Inflammatory macrophage treated with lipopolysaccharide for 1 hour (primary cell): ENCODE results near the gene CNOT4.
A peak's percentile ranks its signal among the peaks of the same experiment; 100 is the strongest.
"Not testable (repeated sequence)": the region's sequence is repeated elsewhere in the genome, so short reads cannot be mapped to it uniquely, and the experiment has no call there.

ENCODE experiments used
- DNase-seq, 2 donors: peaks; one replicate each; pipeline ENCODE4 v3.0.0-alpha.2; 2020 to 2022

The CNOT4 gene

DNA sequence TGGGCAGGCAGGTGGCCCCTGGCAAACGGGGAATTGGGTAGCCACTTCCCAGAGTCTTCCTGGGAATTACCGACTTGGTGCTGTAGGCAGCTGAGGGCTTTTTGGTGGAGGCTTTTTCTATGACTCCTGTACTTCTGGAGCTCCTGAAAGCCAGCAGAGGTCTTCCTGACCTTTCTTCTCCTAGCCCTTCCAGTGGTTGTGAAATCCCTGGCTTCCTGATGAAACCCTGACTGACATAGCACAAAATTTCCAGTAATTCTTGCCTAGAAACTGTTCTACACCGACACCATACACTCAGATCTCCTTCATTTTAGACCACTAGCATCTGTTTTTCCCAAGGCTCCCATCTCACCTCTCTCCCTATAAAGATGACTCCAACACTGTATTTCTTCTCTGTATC lies 156.1 kb downstream of the CNOT4 start:
- DNase-seq = peak; percentile 8 to 14

DNA sequence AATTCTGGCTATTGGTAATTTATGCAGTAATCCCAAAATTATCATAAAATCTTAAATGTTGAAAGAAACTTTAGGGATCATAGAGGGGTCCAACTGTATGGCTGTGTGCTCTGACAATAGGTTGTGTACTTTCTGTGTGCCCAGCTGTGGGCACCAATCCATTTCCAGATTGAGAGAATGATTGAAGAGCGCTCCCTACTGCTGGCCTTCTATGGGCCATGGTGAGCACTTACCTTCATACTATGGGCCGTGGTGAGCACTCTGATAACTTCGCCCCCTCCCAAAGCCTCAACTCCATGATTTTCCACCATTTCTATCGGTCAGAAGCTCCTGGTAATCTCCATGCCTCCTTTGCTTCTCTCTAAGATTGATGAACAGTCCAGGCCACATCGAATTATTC lies 157.6 kb downstream of the CNOT4 start:
- no peak for DNase-seq

DNA sequence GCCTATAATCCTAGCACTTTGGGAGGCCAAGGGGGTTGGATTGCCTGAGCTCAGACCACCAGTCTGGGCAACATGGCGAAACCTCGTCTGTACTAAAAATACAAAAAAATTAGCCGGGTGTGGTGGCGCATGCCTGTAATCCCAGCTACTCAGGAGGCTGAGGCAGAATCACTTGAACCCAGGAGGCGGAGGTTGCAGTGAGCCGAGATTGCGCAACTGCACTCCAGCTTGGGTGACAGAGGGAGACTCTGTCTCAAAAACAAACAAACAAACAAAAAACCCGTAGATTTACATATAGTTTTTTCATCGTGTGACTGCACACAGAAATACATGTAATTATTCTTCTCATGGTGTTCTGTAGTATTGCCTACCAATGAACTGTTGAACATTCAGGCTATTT lies 158.8 kb downstream of the CNOT4 start:
- DNase-seq = not testable (repeated sequence)

DNA sequence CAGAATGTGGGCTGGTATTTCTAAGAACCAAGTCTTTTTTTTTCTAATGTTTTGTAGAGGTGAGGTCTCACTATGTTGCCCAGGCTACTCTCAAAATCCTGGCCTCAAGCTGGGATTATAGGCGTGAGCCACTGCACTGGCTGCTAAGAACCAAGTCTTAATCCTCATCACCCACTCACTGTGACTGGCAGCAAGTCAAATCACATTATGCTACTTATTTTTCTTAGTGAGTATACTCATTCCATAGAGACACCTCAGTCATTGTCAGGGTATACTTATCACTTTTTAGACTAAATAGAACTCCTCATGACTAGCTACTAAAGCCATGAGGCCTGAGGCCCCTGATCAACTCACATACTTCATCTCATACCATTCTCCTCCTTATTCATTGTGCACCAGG lies 160.2 kb downstream of the CNOT4 start:
- no peak for DNase-seq

DNA sequence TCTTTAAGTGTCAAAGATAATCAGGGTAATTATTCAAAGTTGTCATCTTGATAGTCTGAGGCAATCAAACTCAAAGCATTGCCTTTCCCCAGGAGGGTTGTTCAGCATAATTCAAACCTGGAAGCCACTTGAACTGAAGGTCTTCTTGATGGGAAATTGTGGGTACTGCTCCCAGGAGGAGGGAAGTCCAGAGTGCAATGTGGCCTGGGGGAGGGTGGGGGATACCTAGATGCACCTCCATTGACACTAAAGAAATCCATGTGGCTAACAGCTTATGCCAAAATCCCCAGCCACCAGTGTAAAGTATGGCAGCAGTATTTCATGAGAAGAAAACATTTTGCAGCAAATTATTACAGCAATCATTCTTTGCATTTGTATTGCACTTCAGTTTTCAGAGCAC lies 161.4 kb downstream of the CNOT4 start:
- no peak for DNase-seq

DNA sequence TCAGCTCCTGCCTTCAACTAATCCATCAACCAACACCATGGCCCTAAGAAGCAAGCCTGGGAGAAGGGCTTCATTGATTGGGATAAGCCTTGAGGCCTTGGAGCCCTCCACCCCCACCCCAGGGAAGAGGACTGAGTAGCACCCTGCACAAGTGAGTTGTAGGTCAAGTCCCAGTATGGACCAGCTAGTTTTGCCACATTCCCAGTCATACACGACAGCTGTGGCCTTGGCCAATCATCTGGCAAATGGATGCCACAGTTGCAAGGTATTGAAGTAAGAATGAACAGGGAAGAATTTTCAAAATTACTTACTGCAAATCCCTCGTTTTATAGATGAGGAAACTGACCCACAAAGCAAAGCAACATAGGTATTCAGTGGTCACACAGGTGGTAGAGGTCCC lies 166.5 kb downstream of the CNOT4 start:
- no peak for DNase-seq

DNA sequence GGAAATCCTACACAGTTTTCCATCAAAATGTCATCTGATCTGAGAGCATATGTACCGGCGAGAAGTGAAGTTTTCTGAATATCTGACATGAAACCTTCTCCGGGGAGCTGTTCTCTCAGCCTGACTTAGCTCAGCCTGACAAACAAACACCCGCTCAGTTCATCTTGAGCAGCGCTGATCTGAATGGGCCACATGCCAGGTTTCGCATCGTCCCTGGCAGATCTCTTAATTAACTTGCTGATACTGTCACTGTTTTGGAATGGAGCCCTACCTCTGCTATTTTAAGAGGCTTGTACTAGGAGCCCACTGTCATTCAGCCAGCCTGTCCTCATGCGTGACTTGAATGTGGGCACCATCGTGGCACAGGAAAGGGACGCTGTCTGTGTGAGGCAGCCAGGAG lies 167.0 kb downstream of the CNOT4 start:
- no peak for DNase-seq

DNA sequence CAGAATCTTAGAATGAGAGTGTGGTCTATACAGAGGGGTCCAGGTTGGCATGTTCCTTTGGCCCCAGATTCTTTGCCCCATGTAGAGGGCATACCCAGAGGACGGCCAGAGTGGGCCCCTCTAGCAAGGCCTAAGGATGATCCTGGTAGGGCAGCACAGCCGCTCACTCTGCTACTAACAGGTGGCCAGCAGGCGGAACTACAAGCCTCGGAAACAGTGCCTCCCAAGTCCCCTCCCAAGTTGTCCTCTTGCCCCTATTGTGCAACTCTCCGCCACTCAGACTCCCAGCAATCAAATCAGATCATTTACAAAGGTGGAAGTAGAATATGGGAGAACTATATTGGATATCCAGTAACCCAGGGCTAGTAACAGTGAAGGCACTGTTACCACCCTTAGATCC lies 168.9 kb downstream of the CNOT4 start:
- DNase-seq = no peak

DNA sequence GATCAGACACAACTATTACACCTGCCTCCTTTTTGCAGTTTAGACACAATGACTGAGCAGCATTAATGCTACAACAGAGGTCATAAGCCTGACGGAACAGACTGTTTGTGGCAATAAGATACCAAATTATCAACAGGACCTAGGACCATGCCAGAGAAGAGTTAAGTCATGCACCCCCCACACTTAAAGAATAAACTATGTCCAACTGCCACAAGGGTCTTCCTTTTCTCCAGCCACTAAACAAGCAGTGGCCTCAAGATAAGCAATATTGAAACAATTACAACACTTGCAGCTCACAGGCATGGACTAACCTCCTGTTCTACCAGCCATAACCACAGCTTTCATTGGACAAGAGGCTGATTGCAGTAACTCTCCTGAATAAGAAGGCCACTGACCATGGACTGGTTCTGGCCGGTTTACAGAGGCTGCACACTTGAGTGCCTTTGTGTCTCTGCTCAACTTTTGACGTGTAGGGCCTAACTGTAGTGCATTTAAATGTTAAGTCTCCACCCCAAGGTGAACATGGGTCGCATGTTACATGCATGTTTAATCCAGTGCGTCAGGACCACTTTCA lies 171.8 kb downstream of the CNOT4 start:
- no peak for DNase-seq

DNA sequence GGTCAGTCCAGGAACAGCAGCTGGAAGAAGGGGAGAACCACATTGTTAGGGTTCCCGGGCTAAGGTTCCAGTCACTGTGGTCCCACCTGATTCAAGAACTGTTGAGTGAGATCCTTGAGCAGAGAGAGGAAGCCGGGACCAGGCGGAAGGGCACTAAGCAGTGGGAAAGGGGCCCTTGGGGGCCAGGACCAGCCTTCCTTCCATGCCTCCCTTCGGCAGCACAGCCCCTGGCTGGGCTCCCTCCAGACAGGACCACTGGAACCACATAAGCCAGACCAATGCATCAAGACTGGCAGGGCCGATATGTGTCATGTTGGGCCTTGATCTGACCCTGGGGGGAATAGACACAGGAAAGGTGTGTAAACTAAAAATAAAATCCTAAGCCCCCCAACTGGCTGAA lies 172.4 kb downstream of the CNOT4 start:
- DNase-seq = no peak

DNA sequence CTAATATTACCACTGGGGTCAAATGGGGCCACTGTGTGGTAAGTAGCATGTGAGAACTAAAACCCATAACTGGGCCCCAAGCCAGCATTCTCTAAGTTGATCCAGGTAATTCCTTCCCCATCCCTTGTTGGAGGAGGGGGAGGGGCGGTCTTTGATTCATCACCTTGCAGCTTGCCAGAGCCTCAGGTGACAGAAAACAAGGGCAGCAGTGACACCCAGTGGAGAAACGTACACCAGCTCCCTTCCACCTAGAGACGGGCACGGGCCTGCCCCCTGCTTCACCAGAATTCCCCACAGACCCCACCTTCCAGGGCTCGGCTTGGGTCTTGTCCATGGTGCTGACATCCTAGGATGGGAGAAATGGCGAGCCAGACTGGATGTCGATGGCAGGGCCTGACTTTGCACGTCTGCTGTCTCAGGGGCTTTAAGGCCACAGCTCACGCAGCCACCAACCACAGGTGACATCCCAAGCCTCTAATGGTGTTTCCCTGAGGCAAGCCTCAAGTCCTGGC lies 174.2 kb downstream of the CNOT4 start:
- DNase-seq = peak in 1 of 2 donors; percentile 9

DNA sequence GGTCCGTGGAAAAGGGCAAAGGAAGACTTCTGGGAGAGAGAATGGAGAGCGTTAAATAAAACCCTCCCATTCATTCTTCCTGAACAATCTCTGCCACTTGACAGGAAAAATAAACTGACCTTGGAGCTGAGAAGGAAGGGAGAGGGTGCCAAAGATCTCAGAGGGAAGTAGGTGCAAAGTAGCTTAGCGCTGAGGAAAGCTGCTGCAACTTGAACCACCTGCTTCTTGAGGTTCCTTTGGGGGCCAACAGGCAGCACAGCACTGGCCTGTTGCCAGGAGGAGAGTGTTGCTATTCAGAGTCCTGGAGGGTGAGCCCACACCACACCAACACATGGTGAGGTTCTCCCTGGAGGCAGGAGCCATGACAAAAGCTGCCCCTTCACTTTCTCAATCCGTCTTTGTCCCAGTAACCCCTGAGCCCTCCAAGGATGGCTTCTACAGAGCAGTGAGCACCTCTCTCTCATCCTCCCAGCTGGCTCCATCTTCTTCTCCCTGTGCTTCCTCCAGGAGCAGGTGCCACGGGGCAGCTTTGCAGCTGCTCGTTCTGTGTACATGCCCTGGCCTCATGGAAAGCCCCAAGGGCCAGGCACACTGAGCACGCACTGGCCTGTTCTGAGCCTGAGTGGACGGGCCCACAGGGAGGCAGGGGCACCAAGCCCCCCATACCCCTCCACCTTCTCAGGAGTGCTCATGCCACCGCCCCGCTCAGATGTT lies 174.9 kb downstream of the CNOT4 start:
- no peak for DNase-seq

DNA sequence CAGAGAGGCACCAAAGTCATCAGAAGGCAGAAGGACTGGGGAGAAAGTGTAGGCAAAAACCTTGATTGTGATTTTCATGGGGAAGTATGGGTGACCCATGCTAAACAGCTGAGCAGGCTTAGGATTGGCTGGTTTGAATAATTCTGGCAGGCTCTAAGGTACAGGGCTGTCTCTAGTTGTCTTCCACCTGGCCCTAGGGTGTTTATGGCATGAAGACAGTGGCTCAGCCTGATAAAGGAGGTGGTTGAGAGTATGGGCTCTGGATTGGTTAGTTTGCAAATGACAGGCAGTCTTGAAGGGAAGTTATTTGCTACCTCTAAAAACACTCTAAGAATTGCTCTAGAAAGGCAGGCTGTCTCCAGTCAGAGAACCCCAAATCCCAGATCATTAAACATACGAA lies 176.0 kb downstream of the CNOT4 start:
- no peak for DNase-seq

DNA sequence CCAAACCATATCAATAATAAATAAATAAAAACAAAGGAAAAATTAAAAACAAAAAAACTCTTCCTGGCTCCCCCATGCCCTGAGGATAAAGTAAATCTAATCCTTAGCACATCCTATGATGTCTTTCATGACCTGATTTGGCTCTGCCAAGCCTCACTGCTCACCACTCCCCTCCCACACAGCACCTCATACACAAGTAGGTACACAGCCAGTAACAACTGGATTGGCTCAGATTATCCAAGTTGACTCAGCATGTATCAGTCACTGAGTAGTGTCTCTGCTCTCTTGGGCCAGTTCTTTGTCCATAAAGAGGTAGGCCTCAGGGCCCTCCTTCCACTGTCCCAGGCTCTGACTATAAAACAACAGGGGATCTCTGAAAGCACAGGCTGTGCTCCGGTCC lies 176.7 kb downstream of the CNOT4 start:
- no peak for DNase-seq

DNA sequence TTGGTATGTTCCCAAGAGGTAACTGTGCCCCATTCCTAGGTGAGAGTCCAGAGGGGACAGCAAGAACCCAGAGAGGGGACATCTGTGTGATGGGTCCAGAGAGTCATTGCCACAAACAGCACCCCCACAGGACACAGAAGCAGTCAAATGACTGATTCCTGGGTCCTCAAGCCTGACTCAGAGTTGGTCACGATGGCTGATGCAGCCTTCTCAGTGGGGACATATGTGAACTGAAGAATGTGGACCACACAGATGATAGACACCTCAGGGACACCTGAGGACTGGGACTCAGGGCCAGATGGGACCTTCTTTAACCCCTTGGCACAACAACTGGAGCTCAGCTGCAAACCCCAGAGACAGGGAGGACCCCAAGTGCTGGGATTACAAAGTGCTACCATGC lies 179.8 kb downstream of the CNOT4 start:
- DNase-seq = no peak

DNA sequence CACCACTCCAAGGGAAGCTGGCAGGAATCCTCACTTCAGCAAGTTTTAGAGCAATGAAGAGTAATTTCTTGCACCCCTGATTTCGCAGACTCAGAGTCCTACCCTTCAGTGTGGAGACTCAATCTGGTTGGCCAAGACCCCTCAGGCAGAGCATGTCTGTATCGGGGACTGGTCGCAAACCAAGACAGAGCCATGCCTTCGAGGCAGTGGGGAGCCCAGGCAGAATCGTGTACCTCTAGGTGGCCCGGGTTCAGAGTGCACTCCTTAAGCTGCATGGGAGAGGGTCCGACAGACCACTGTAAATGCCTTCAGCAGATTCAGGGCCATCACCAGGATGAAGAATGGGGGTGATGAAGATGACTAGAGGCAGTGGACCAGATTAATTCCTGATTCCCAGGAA lies 181.4 kb downstream of the CNOT4 start:
- DNase-seq = no peak

DNA sequence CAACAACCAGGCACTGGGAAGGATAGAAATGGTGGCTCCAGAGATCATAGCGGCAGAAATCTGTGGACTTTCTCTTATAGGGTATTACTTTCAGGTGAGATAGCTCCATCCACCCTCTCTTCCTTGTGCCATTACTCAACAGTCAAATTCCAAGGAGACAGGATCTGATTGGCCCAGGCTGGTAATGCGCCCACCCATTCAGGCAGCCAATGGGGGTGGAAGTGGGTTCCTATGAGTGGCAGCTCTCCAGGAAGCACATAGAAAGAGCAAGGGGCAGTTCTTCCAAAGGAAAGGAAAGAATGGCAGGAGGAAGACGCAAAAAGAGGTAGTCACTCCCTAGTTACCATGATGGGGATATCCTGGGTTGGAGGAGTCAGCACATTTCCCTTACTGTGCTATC lies 181.8 kb downstream of the CNOT4 start:
- DNase-seq = no peak

DNA sequence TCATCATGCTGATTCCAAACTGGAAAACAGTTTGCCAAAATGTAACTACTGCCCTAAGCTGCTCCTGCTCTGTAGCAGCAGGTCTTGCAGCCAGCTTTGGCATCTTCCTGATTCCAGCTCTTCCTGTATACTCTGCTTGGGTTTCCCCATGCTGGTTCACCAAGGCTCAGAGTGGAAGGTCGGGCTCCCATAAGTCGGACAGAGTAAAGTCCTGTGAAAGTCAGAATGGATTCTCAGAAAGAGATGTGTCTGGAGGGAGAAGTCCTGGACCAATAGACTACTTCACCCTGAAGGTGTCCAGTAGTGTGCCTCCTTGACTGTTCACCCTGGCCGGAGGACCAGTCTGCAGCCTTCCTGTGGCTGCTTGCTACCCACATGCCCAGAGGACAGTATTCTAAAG lies 182.4 kb downstream of the CNOT4 start:
- DNase-seq = no peak

DNA sequence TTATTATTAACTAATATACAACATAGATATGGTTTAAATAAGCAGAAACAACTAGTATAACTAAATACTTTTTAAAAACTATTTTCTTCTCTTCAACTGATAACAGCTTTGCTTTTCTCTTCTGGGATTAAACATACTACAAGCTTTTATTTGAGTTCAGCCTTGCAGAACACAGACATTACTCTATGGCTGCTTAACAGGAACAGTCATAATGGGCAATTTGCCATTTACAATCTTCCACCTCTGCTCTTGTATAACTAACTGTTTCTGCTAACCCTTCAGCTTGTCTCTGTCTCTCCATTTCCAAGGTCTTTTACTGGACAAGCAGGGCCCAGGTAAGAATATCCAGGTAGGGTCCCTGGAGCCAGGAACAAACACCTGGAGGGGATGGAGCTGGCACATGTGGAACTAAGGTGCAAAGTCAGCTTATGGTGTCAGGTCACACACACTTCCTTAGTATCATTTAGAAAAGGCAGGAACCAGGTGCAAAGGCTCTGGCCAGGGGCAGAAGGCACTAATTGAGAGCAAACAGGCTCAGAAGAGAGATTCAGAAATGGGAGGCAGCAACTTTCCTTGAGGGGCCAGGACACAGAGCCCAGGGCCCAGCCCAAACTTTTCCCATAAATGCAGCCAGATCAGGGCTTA lies 183.1 kb downstream of the CNOT4 start:
- DNase-seq = no peak

DNA sequence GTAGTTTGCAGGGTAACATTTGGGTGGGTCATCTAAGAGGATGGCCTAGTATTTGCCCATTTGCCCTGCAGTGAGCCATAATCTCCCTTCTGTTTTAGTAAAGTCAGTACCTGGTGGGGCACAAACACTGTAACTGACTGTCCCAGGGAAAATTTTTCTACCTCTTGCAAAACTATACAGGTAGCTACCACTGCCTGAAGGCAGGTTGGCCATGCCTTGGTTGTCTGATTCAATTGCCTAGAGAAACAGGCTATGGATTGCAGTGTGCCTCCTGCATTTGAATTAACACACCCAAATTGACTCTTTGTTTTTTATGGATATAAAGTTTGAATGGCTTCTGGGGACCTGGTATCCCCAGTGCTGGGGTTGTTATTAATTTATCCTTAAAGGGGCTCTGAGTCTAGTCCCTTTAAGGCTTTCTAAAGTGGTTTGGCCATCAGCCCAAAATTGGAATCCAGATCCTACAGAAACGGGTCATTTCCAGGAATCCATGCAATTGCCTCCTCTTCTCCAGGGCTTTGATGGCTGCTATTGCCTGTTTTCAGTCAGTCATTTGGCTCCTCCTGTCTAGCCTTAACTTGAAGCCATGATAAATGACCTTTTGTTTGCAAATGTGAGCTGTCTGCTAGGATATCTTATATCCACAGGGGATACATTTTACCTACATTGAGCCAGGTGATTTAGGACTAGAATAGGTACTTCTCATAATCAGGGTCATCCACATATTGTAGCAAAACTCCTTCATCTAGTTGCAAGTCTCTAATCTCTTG lies 187.1 kb downstream of the CNOT4 start:
- no peak for DNase-seq

DNA sequence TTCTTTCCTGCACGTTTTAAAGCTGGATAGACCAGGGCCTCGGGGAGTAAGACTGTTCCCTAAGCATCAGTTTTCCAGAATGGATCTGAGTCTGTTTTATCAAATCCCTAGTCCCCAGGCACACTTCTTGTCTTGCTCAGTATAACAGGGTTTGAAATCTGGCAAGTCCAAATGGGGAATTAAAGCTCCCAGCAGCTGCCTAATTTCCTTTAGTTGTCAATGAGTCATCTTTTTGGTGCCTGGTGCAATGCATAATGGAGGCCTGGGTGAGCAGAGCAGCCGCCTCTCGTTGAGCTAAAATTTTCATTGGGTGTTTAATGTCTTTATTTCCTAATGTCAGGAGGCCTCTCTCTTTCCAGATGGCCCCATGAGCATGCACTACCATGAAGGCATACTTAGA lies 188.3 kb downstream of the CNOT4 start:
- DNase-seq = peak; percentile 28 to 44

DNA sequence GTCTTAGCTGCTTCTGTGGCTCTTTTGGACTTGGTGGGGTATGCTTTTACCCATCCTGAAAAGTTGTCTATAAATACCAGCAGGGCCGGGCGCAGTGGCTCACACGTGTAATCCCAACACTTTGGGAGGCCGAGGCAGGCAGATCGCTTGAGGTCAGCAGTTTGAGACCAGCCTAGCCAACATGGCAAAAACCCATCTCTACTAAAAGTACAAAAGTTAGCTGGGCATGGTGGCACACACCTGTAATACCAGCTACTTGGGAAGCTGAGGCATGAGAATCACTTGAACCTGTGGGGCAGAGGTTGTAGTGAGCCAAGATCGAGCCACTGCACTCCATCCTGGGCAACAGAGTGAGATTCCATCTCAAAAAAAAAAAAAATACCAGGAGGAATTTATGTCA lies 188.9 kb downstream of the CNOT4 start:
- DNase-seq = not testable (repeated sequence)

DNA sequence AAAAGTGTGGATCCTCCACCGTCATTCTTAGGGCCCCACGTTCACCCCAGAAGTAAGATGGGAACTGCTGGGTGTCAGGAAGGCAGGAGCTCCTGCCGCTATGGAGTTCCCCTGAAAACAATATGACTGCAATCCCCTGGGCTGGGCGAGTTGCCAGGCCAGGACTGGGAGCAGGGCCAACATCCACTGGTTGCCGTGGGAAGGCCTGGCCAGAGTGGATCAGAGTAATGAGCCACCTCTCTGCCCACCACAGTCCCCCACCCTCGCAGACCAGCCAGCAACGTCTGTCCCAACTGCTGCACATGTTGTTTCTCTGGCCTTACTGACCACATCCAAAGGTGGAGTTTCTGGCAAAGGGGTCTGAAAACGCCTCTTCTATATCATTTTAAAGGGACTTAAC lies 189.6 kb downstream of the CNOT4 start:
- DNase-seq = peak; percentile 20 to 42
